ENCODE data around the gene SRR.

Gene SRR

DNA sequence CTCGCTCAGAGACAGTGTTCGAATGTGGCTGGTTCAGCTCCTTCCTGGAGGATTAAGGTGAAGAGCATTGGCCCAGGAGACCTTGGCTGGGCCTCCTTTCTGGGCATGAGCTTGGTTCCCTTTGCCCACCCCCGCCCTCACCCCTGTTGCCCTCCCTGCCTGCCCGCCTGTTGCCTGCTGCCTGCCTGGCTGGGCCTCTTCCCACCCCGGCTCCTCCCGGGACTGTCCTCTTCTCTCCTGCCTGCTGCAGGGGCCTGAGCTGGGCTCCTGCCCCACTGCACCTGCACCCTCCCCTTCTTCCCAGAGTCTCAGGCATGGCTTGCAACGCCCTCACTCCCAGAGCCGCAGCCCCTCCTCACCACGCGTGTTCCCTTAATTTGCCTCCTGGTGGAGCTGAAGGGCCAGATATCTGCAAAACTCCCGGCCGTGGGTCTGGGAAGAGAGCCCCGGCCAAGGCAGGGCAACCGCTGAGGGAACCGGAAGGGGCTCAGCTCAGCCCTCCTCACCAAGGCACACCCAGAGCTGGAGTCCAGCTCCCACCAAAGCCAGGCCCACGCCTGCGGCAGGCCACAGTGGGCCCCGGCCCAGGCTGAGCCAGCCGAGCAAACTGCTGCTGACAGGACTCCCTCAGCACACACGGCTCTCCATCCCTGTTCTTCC lies 65.9 kb downstream of the SRR start:
- DNase-seq (ENCODE audit: low read depth in 1 of 2, low spot score in 1 of 2), result no peak

DNA sequence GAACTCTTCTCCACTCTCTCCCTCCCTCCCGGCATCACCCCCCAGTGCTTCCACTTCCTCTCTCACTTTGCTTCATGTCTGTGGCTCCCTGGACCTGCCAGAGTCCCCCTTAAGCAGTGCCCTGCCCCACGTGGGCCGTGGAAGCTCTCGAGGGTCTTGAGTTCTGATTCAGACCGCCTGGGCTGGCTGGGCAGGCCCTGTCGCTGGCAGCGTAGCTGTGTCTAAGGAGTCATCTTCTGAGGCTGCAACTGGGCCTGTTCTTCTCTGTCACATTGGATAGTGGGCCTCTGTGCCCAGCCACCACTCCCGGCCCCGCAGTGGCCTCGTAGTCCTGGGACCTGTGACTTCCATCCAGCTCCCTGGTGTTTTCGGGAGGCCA lies 66.5 kb downstream of the SRR start:
- no peak for DNase-seq (ENCODE audit: low read depth in 1 of 2, low spot score in 1 of 2)

DNA sequence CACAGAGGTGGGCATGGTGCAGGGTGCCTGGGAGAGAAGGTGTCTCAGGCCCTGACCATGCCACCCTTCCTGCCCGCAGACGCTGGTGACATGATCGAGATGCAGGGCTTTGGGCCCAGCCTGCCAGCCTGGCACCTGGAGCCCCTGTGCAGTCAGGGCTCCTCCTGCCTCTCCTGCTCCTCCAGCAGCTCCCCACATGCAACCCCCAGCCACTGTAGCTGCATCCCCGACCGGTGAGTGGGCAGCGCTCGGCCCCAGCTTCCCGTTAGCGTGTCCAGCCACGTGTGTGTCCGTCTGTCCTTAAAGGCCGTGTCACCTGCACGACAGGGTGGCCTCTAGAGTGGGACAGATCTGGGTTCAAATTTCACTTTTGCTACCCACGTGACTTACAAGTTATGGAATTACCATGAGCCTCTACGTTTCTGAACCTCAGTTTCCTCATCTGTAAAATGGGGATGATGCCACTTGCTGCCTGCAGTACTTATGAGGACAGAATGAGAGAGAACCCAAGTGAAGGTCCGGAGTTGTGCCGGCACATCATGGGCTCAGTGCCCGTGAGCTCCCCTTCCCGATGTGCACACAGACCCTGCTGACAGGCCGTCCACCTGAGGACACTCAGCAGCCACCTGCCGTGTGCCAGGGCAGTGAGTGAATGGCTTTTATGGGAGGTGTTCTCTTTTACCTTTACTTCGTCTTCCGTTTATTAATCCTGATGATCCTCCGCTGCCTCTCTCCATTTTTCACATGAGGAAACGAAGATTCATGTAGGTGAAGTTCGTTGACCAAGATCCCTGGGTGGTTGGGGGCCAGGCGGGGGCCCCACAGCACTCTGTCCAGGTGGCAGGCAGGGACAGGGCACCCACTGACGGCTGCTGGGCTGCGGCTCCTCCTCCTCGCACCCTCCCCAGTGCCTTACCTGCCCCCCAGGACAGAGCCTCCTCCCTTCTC lies 67.7 kb downstream of the SRR start:
- DNase-seq (ENCODE audit: low read depth in 1 of 2, low spot score in 1 of 2), result no peak

DNA sequence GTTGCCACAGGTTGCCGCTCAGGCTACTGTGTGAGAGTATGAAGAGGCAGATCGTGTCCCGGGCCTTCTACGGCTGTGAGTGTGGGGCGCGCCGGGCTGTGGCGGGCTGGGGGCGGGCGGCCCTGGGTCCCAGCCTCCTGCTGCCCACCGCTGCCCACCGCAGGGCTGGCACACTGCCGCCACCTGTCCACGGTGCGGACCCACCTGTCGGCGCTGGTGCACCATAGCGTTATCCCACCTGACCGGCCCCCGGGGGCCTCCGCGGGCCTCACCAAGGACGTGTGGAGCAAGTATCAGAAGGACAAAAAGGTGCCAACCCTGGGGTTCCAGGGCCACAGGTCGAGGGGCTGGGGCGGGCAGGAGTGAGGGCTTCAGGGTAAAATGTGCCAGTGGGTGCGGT lies 68.4 kb downstream of the SRR start:
- no peak for DNase-seq (ENCODE audit: low read depth in 1 of 2, low spot score in 1 of 2)

DNA sequence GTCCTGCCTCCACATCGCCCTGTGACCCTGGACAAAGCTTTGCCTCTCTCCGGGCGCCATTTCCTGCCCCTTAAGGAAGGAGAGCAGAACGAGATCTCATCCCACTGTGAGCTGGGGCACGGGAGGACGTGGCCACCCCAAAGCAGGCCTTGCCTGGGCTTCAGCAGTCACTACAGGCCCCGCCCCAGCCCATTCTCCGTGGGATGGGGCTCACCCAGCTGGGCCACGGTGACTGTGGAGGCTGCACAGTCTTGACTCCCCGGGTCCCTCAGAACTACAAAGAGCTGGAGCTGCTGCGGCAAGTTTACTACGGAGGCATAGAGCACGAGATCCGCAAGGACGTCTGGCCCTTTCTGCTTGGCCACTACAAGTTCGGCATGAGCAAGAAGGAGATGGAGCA lies 68.9 kb downstream of the SRR start:
- no peak for DNase-seq (ENCODE audit: low read depth in 1 of 2, low spot score in 1 of 2)

DNA sequence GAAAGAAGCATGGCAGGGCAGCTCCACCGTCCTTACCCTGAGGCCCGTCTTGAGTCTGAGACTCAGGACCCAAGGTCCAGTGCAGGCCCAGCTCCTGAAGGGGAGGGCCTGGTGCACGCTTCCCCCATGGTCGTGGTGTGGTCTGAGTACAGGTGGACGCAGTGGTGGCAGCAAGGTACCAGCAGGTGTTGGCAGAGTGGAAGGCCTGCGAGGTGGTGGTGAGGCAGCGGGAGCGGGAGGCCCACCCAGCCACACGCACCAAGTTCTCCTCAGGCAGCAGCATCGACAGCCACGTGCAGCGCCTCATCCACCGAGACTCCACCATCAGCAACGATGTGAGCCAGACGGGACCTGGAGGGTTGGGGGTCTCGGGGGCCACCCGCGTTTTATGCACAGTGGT lies 69.4 kb downstream of the SRR start:
- DNase-seq (ENCODE audit: low read depth in 1 of 2, low spot score in 1 of 2), result no peak
